ENCODE results near the gene ST6GALNAC1. TPM values are rescaled to one million over a fixed set of nuclear protein-coding genes. Genes with fewer than 3 reads are reported as not detected.

ST6GALNAC1 gene
- total and polyA plus RNA-seq, 12 donors, result 1.9 to 7.3 (median 3.5) TPM

DNA sequence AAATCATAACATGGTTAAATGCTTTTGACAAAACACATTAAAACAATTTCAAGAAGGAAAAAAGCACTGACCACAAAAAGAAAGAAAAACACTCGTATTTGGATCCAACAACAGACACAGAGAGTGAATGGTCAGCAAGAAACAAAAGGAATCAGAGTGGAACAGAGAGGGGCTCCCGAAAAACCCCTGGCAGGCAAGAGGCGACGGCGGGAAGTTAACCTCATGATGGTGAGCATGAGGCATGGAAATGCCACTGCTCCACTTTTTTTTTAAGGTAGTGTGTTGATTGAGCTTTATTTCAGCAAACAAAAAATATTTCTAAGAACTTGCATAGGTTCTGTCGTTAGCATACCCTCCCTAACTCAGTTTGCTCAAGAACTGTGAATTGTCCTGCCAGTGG lies 32.1 kb upstream of the ST6GALNAC1 start:
- Histone ChIP-seq H3K4me3 (no peak overlapping the region), H3K9me3 (no peaks in the 10 kb centered on the region), H3K36me3 (peaks cover 0 to 56% (median 12%) of the 10 kb centered on the region in 9 donors), H3K27ac (peak overlapping the region in 1 of 10 donors; percentile 10), H3K27me3 (no peaks in the 10 kb centered on the region), H3K4me1 (peaks cover 3 to 30% (median 19%) of the 10 kb centered on the region in 9 donors)
- intact Hi-C loops (cut with DNase I), result loop anchor here in 2 of 10 donors (5.0 to 10.0 kb wide), 2 partner anchors 37 to 49 kb away; partner anchors contain the start of genes JMJD6 (in 1 of the 2), METTL23 (in 1 of the 2) and MXRA7 (in 1 of the 2)
- DNase-seq (no peak), ATAC-seq (no peak)
- no peak for TF ChIP-seq CTCF (IDR thresholded peaks at IDR 0.05)
- 95 to 98% methylated on average over 6 of the region's 6 CpGs for WGBS, 2 donors

DNA sequence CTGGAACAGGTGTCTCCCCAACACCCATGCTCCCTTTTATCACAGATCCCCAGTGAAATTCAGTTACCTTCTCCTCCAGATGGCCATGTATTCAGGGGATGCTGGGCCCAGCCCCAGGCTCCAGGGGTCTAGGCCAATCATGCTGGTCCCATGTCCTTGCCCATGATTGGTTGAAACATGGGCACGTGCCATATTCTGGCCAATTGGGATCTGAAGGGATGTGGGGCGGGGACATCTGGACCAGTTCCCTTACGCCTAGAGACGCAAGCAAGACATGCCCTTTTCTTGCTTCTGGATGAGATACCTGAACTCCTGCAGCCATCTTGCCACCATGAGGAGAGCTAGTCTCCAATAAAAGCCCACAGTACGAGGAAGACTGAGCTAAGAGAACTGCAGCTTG lies 31.0 kb upstream of the ST6GALNAC1 start:
- TF ChIP-seq CTCF (IDR thresholded peaks at IDR 0.05), result no peak
- H3K4me3 ChIP-seq, result no peak overlapping the region
- ATAC-seq (no peak), DNase-seq (no peak)
- H3K4me1 ChIP-seq, result peaks cover 3 to 36% (median 21%) of the 10 kb centered on the region in 9 donors
- no peaks in the 10 kb centered on the region for H3K9me3 ChIP-seq
- H3K27ac ChIP-seq, result no peak overlapping the region
- 96 to 99% methylated on average over 5 of the region's 5 CpGs for WGBS, 2 donors
- no peaks in the 10 kb centered on the region for H3K27me3 ChIP-seq
- H3K36me3 ChIP-seq, result peaks cover 0 to 51% (median 12%) of the 10 kb centered on the region in 9 donors
- intact Hi-C loops (cut with DNase I), result loop anchor here in 5 of 10 donors (5.0 to 10.0 kb wide), 3 partner anchors 33 to 50 kb away; partner anchors contain the start of genes MXRA7 (in 2 of the 5), JMJD6 (in 1 of the 5) and METTL23 (in 1 of the 5)

DNA sequence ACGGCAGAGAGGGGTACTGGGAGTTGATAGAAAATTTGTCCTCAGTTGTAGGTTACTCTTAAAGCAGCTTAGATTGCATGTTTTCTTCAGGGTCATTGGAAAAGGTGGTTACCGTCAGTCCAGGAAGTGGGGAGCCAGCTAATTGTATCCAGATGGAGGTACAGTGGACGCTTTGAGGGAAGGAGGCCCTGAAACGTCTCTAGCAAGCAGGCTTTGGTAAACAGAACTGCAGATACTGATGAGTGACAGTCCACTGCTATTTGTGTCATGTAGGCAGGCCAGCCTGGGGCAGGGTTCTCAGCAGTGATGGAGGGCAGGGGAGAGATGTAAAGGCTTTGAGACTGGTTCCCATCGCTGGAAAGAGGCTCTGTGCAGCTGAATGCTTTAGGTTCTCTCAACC lies 30.2 kb upstream of the ST6GALNAC1 start:
- Histone ChIP-seq H3K27ac (peak overlapping the region in 2 of 10 donors; percentile 2 to 10), H3K36me3 (peaks cover 0 to 44% (median 12%) of the 10 kb centered on the region in 9 donors), H3K4me1 (peaks cover 3 to 29% (median 21%) of the 10 kb centered on the region in 9 donors), H3K9me3 (no peaks in the 10 kb centered on the region), H3K4me3 (no peak overlapping the region), H3K27me3 (no peaks in the 10 kb centered on the region)
- no peak for ATAC-seq
- intact Hi-C loops (cut with DNase I), result loop anchor here in 5 of 10 donors (5.0 to 10.0 kb wide), 3 partner anchors 34 to 51 kb away; partner anchors contain the start of genes MXRA7 (in 2 of the 5), JMJD6 (in 1 of the 5) and METTL23 (in 1 of the 5)
- no peak for DNase-seq
- WGBS, 2 donors, result 71 to 81% methylated on average over 5 of the region's 5 CpGs
- TF ChIP-seq CTCF (IDR thresholded peaks at IDR 0.05), result no peak

DNA sequence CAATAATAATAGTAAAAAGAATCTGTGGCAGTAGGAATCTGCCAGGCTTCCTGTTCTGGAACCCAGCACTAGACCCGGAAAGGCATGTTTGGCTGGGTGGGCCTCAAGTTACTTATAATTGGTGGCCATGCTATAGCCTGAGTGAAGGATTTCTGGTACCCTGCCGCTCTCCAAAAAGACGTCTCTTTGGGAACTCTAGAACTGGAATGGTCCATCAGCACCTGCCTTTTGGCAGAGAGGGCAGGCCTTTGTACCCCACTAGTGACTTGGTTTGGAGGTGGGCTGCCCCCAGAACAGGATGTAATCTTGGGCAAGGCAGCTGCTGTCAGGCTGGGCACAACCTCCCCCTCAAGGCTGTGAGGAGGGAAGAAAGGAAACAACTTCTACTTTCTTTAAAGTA lies 29.3 kb upstream of the ST6GALNAC1 start:
- no peak for ATAC-seq
- Histone ChIP-seq H3K4me3 (no peak overlapping the region), H3K27me3 (no peaks in the 10 kb centered on the region), H3K36me3 (peaks cover 0 to 36% (median 12%) of the 10 kb centered on the region in 9 donors), H3K4me1 (peaks cover 3 to 26% (median 21%) of the 10 kb centered on the region in 9 donors), H3K27ac (peak overlapping the region in 6 of 10 donors; percentile 2 to 95 (median 90)), H3K9me3 (no peaks in the 10 kb centered on the region)
- intact Hi-C loops (cut with DNase I), result loop anchor here in 5 of 10 donors (5.0 to 10.0 kb wide), 3 partner anchors 34 to 52 kb away; partner anchors contain the start of genes MXRA7 (in 2 of the 5), JMJD6 (in 1 of the 5) and METTL23 (in 1 of the 5)
- WGBS, 2 donors, result 96% methylated on average over 3 of the region's 3 CpGs
- TF ChIP-seq CTCF (IDR thresholded peaks at IDR 0.05), result no peak
- no peak for DNase-seq

Data from heart right ventricle (tissue), 16 donors.